T-helper 2 cell treated with Interferon-gamma antibody and Interleukin-4, amounts not matched to agents 5 μg/mL and 100 μg/mL, for 36 hours (primary cell): ENCODE data around the gene RRM2.

Experiments
- DNase-seq: peaks from one replicate; pipeline ENCODE4 v3.0.0; 2021; ENCODE audit warnings: low spot score
- H3K27ac Mint-ChIP-seq: one replicate; pipeline ENCODE4 v1.8.0; 2021; ENCODE audit warnings: mild to moderate bottlenecking, mixed read lengths
- H3K27me3 Mint-ChIP-seq: one replicate; pipeline ENCODE4 v1.8.0; 2021; ENCODE audit warnings: low read depth, mixed read lengths
- H3K36me3 Mint-ChIP-seq: one replicate; pipeline ENCODE4 v1.8.0; 2021; ENCODE audit warnings: low read depth, mixed read lengths
- H3K4me1 Mint-ChIP-seq: one replicate; pipeline ENCODE4 v1.8.0; 2021; ENCODE audit warnings: low read depth, mixed read lengths
- H3K4me3 Mint-ChIP-seq: one replicate; pipeline ENCODE4 v1.8.0; 2022; ENCODE audit warnings: mild to moderate bottlenecking, moderate library complexity, mixed read lengths
- H3K9me3 Mint-ChIP-seq: one replicate; pipeline ENCODE4 v1.8.0; 2021; ENCODE audit warnings: mixed read lengths

The RRM2 gene

DNA sequence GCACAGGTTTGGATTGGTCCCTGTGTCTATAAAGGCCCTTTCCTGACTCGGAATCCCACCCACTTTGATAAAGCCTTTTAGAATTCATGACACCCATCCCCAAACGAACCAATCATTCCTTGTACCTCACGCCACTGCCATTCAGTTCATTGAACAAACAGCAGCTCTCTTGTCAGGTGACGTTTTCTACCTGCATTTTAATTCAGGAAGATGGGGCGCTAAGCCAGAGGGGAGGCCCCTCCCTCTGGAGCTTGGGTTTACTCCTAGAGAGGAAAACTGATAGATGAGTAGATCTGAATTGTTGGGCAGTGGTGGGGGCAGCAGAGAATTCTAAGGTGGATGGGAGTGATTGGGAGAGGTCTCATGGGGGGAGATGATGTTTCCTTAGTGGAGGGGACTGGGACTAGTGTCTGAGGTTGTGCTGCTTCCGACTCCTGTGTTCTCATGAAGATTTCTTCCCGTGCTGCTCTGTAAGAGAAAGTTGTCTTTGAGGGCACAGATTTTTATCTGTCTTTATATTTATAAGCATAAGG lies 9.6 kb downstream of the RRM2 start:
- H3K9me3 Mint-ChIP-seq, result no peaks in the 10 kb centered on the region
- peak overlapping the region; percentile 37 for H3K27ac Mint-ChIP-seq
- H3K36me3 Mint-ChIP-seq, result peaks cover 68% of the 10 kb centered on the region
- H3K4me3 Mint-ChIP-seq, result no peak overlapping the region
- no peak for DNase-seq
- peaks cover 40% of the 10 kb centered on the region for H3K4me1 Mint-ChIP-seq
- no peaks in the 10 kb centered on the region for H3K27me3 Mint-ChIP-seq

DNA sequence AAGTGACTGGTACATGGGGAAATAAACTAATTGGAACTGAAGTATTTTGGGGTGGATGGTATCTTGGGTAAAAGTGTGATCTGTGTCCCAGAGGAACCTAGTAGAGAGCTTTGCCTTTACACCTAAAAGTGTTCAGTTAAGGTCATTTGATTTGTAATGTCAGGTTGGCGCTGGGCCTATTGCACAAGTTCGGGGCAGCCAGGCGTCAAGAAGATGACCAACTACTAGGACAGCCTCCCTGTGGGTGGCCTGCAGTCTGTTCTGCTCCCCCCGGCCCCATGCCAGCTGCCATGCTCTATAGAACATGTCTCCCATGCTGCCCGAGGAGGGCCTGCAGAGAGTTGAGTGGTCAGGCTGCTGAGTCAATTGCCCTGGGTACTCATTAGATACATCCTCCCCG lies 10.1 kb downstream of the RRM2 start:
- Mint-ChIP-seq H3K4me1 (peaks cover 37% of the 10 kb centered on the region), H3K36me3 (peaks cover 66% of the 10 kb centered on the region), H3K27me3 (no peaks in the 10 kb centered on the region), H3K27ac (peak overlapping the region; percentile 37), H3K9me3 (no peaks in the 10 kb centered on the region), H3K4me3 (no peak overlapping the region)
- no peak for DNase-seq

- Mint-ChIP-seq H3K27ac (no peak overlapping the region), H3K4me1 (peaks cover 34% of the 10 kb centered on the region), H3K27me3 (no peaks in the 10 kb centered on the region), H3K36me3 (peaks cover 61% of the 10 kb centered on the region), H3K4me3 (no peak overlapping the region), H3K9me3 (no peaks in the 10 kb centered on the region)
- DNase-seq, result no peak
These were observed 10.6 kb downstream of the RRM2 start for GRCh38 chr2:10132996-10133647.

DNA sequence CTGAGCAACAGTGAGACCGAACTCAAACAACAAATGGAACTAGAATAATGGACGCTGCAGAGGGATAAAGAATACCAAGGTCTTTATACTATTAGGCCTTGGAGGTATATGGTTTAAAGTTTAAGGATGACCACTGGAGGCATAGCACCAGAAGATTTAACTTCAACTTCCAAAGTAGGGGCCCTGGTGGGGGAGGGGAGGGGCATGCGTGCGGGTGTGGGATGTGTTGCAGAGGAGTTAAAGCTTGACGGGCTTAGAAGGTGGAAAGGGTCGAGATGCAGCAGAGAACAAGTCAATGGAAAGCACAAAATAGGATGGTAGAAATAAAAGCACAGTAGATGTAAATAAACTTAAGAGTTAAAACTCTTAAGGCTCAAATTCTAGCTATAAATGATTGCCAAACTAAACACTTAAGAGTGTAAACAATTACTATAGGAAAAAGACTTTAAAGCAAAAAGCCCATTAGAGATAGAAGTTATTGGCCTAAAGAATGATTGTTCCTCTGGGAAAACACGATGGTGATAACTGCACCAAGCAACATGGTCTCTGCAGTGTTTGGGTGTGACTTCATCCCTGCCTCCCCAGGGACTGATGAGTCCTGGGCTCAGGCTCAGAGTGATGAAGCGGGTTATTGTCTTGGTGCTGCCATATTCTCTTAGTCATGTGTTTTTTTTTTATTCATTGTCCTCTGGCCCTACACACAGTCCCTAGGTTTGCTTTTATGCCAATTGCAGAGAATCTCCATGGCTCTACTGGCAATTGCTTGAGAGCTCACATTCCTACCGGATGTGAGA lies 13.0 kb downstream of the RRM2 start:
- Mint-ChIP-seq H3K27me3 (no peaks in the 10 kb centered on the region), H3K9me3 (no peaks in the 10 kb centered on the region), H3K27ac (no peak overlapping the region), H3K4me3 (no peak overlapping the region), H3K4me1 (peaks cover 24% of the 10 kb centered on the region), H3K36me3 (peaks cover 50% of the 10 kb centered on the region)
- DNase-seq, result no peak

DNA sequence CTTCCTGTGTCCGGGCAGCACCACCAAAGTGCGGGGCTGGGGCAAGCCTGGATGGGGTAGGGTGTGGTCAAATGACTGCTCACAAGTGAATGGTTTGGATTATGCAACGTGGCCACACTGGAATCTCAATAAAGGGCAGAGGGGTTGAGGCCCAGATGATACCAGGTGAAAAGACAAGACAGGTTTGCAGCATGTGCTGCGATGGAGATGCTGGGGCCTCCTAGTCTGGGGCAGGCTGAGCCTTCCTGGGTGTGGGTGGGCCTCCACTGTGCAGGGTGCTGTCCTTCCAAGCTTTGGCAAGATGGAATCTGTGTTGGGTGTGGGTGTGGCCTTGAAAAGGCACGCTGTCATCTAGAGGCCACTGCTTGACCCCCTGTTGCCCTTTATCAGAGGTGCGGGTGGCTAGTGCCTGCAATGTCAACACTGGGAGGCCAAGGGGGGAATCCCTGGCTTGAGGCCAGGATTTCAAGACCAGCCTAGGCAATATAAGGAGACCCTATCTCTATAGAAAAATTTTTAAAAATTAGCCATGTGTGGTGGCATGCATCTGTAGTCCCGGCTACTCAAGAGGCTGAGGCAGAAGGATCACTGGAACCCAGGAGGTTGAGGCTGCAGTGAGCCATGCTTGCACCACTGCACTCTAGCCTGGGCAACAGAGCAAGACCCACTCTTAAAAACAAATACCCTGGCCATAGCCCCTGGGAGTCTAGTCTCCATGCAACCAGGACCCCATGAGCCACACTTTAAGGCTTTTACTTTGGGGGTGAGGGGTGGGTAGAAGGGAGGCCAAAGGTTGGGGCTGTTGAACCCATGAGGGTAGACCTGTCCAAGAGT lies 13.8 kb downstream of the RRM2 start:
- Mint-ChIP-seq H3K36me3 (peaks cover 49% of the 10 kb centered on the region), H3K4me3 (no peak overlapping the region), H3K27me3 (no peaks in the 10 kb centered on the region), H3K27ac (no peak overlapping the region), H3K9me3 (no peaks in the 10 kb centered on the region), H3K4me1 (peaks cover 28% of the 10 kb centered on the region)
- DNase-seq, result no peak

DNA sequence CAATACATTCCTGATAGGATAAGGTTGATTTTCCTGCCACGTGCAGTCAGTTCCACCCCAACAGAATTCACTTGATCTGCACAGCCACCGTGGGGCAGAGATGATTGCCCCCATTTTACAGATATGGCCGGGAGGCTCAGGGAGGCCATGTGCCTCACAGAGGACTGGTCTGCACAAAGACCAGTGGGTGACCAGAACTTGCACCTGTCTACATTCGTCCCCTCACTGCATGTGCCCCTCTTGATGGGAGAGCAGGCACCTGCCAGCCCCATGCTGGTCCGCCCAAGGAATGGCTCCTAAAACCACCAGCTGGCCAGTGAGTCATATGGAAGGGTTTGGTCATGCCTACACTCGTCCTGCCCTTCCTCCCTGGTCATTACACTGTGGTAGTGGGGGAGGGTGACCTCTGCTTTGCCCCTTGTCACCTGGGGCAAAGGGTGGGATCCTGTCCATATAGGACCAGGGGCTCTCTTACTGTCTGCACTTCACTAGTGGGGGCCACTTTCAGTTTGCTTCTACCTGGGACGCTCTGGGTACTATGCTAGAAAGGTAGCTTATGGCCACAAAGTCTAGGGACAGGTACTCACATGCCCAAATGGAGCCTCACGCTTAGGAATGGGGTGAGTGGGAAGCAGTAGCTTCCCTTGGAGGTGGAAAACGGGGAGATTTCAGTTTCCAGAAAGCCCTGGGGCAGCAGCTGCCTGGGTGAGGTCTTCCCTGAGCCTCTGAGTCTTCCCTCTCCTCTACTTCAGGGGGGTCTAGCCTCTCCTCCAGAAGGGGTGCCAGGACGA lies 14.7 kb downstream of the RRM2 start:
- Mint-ChIP-seq H3K27ac (peak overlapping the region; percentile 36), H3K4me3 (no peak overlapping the region), H3K36me3 (peaks cover 50% of the 10 kb centered on the region), H3K27me3 (no peaks in the 10 kb centered on the region), H3K4me1 (peaks cover 31% of the 10 kb centered on the region), H3K9me3 (no peaks in the 10 kb centered on the region)
- DNase-seq, result no peak

DNA sequence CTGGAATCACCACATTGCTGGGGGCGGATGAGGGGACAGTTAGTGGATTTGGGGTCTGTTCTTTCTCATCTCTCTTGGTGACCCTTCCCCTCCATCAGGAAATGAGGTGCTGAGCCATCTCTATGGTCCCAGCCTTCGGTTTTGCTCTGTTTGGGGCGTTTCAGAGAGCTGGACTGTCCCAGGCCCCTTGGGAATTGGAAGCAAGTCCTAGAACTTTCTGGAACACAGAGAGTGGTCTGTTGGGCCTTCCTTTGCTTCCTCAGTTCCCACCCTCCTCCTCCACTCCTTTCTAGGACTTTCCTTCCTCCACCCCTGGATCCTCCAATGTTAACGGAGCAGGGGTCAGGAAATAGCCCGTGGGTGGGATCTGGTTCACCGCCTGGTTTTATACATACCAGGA lies 17.0 kb downstream of the RRM2 start:
- Mint-ChIP-seq H3K4me1 (peaks cover 31% of the 10 kb centered on the region), H3K27me3 (no peaks in the 10 kb centered on the region), H3K36me3 (peaks cover 58% of the 10 kb centered on the region), H3K4me3 (no peak overlapping the region), H3K9me3 (no peaks in the 10 kb centered on the region), H3K27ac (peak overlapping the region; percentile 55)
- no peak for DNase-seq

DNA sequence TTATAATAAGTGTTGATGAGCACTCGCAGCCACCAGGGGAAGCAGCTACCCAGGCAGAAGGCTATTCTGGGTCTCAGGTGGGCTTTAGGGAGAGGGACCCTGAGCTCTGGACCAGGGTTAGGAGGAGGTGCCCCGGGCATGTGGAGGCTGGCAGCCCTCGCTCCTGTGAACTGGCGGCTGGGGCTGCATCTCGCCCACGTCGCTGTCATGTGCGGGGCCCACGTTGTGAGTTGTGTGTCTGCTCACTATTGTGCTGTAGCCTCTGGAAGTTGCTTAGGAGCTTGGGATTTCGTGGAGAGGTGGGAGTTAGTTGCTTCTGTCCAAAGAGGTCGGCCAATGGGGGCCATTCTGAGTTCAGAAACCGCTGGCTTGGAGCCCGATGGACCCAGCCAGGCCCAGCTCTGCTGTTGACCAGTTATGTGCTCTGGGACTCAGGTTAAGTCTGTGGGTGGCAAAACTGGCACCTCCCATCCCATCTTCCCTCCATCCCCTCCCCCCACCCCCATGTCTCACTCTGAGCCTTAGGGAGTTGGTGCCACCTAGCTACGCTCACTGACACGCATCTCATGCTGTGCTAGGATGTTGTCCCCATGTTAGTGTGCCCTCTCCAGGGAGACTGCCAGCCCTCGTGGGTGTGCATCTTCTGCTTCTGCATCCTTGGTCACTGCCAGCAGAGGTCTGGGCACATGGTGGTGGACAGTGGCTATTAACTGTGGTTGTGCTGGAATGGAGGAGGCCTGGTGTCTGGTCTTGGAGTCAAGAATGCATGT lies 18.5 kb downstream of the RRM2 start:
- Mint-ChIP-seq H3K27ac (peak overlapping the region; percentile 83), H3K27me3 (no peaks in the 10 kb centered on the region), H3K4me3 (peak overlapping the region; percentile 60), H3K9me3 (no peaks in the 10 kb centered on the region), H3K4me1 (peaks cover 25% of the 10 kb centered on the region), H3K36me3 (peaks cover 55% of the 10 kb centered on the region)
- no peak for DNase-seq

DNA sequence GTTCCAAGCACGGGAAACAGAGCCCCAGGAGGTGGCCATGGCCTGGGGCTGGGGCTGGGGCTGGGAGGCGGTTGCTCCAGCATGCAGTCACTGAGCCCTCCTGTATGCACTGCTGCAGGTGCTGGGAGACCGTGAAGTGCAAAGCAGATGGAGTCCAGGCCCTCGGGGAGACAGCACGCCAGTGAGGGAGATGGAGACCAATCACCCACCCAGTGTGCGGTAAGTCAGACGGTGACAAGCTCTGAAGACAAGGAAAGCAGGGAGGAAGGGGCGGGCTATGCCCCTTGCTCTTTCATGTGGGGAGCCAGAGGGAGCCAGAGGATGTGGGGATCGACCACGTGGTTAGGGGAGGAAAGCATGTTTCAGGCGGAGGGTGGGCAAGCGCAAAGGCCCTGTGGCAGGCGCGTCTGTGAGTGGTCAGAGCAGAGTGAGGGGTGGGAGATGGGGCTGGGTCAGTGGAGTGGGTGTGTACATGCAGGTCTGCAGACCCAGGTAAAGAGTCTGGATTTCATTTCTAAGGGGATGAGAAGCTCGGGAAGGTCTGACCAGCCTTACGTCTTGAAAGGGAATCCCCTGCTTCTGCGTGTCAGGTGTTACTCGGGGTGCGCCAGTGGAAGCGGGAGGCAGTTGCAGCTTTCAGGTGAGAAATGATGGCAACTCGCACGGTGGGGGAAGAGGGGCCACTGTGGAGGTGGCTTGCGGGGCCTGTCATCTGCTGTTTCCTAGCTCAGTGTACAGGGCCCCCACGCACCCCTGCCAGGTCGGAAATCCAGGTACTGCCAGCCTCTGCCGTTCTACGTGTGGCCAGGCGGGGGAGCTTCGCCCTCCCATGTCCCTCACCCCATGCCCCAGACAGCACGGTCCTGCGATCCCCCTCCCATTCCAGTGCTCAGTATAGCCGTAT lies 19.4 kb downstream of the RRM2 start:
- H3K9me3 Mint-ChIP-seq, result no peaks in the 10 kb centered on the region
- peak overlapping the region; percentile 60 for H3K4me3 Mint-ChIP-seq
- no peak for DNase-seq
- H3K27me3 Mint-ChIP-seq, result no peaks in the 10 kb centered on the region
- H3K27ac Mint-ChIP-seq, result peak overlapping the region; percentile 83
- H3K4me1 Mint-ChIP-seq, result peaks cover 25% of the 10 kb centered on the region
- peaks cover 51% of the 10 kb centered on the region for H3K36me3 Mint-ChIP-seq

DNA sequence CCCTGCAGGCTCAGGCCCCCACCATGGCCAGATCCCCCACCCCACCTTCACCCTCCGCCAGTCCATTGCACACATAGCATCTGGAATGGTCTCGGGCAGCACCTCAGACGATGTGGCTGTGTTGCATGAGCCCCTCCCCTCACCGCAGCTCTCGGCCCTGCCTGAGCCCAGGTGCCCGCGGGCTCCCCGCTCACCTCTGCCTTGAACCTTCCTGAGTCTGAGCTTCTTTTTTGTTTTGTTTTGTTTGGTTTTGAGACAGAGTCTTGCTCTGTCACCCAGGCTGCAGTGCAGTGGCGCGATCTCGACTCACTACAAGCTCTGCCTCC lies 20.1 kb downstream of the RRM2 start:
- DNase-seq, result no peak
- no peaks in the 10 kb centered on the region for H3K27me3 Mint-ChIP-seq
- no peak overlapping the region for H3K4me3 Mint-ChIP-seq
- peaks cover 25% of the 10 kb centered on the region for H3K4me1 Mint-ChIP-seq
- no peaks in the 10 kb centered on the region for H3K9me3 Mint-ChIP-seq
- H3K36me3 Mint-ChIP-seq, result peaks cover 50% of the 10 kb centered on the region
- H3K27ac Mint-ChIP-seq, result no peak overlapping the region

- Mint-ChIP-seq H3K9me3 (no peaks in the 10 kb centered on the region), H3K4me3 (no peak overlapping the region), H3K27me3 (no peaks in the 10 kb centered on the region), H3K4me1 (peaks cover 31% of the 10 kb centered on the region), H3K27ac (no peak overlapping the region), H3K36me3 (peaks cover 65% of the 10 kb centered on the region)
- DNase-seq, result no peak
These were observed 22.4 kb downstream of the RRM2 start for GRCh38 chr2:10144771-10145518.
